Muscle of leg (tissue), 16 donors: Measurements from ENCODE around the gene FAM89B. TPM values are rescaled to one million over a fixed set of nuclear protein-coding genes. Genes with fewer than 3 reads are reported as not detected.
A peak's percentile ranks its signal among the peaks of the same experiment; 100 is the strongest.
"Not testable (repeated sequence)": the region's sequence is repeated elsewhere in the genome, so short reads cannot be mapped to it uniquely, and the experiment has no call there.

Experiments used
- DNase-seq: peaks from one replicate; pipeline ENCODE4 v3.0.0; 2013
- H3K27ac ChIP-seq: one replicate; pipeline ENCODE4 v1.5.1; 2013; ENCODE audit warnings: mild to moderate bottlenecking, low read length, control low read depth
- H3K27me3 ChIP-seq: one replicate; pipeline ENCODE4 v1.6.1; 2013; ENCODE audit warnings: low read length; ENCODE audit not compliant: control insufficient read depth, insufficient read depth
- H3K36me3 ChIP-seq: one replicate; pipeline ENCODE4 v1.6.1; 2013; ENCODE audit warnings: low read length; ENCODE audit not compliant: control insufficient read depth, insufficient read depth
- H3K4me1 ChIP-seq: one replicate; pipeline ENCODE4 v1.6.1; 2013; ENCODE audit warnings: low read length; ENCODE audit not compliant: control insufficient read depth, insufficient read depth
- H3K4me3 ChIP-seq: one replicate; pipeline ENCODE4 v1.5.1; 2013; ENCODE audit warnings: low read length, control low read depth
- H3K9me3 ChIP-seq: replicated peaks from 2 replicates; pipeline ENCODE4 v1.6.1; 2013; ENCODE audit warnings: low read depth, low read length; ENCODE audit not compliant: control insufficient read depth
- WGBS: methylation state at CpG from one replicate; pipeline ENCODE4 v1.1.5; 2013; ENCODE audit warnings: missing lambda C conversion rate; ENCODE audit not compliant: insufficient coverage; 5-methylcytosine and 5-hydroxymethylcytosine counted together
- long read RNA-seq, 11 donors: transcript quantifications; one replicate each; lab custom pipeline, GENCODE V29; 2026
- polyA plus RNA-seq, 8 donors: library from polyadenylated mRNA; unstranded; fragments of 120-200 nt; gene quantifications; one replicate each; pipeline versions ENCODE4 v1.2.1 to v1.2.3, GENCODE V29; 2013; ENCODE audit warnings: inconsistent platforms in 1 of 8, low replicate concordance in 1 of 8; ENCODE audit not compliant: insufficient read length in 8 of 8, insufficient read depth in 1 of 8
- total RNA-seq: library from RNA; stranded (reverse); fragments of 120-200 nt; gene quantifications from one replicate; pipeline ENCODE4 v1.2.4, GENCODE V29; 2013

Gene FAM89B
- total RNA-seq: 46.1 TPM
- polyA plus RNA-seq: 10 to 100 TPM; 32.5 to 53.2 (median 41.7) TPM
- long read RNA-seq, donor 1, transcript FAM89B-203 (2 exons, 1,263 nt): major isoform, 13 of 26 reads
- long read RNA-seq, donor 1, transcript FAM89B-202 (2 exons, 1,337 nt): minor isoform, 12 of 26 reads
- long read RNA-seq, donor 1, partial matches to known transcripts: 0 of 26 reads
- long read RNA-seq, donor 1, other reads (novel, unspliced or antisense): 0 of 26 reads
- long read RNA-seq, donor 2, partial matches to known transcripts: 0 of 6 reads
- long read RNA-seq, donor 2, other reads (novel, unspliced or antisense): 0 of 6 reads
- long read RNA-seq, donor 3, transcript FAM89B-203 (2 exons, 1,263 nt): major isoform, 18 of 37 reads
- long read RNA-seq, donor 3, transcript FAM89B-202 (2 exons, 1,337 nt): major isoform, 18 of 37 reads
- long read RNA-seq, donor 3, partial matches to known transcripts: 0 of 37 reads
- long read RNA-seq, donor 3, other reads (novel, unspliced or antisense): 0 of 37 reads
- long read RNA-seq, donor 4, transcript FAM89B-202 (2 exons, 1,337 nt): minor isoform, 8 of 36 reads
- long read RNA-seq, donor 4, transcript FAM89B-203 (2 exons, 1,263 nt): major isoform, 16 of 36 reads
- long read RNA-seq, donor 4, partial matches to known transcripts: 11 of 36 reads
- long read RNA-seq, donor 4, other reads (novel, unspliced or antisense): 0 of 36 reads
- long read RNA-seq, donor 5, transcript FAM89B-201 (2 exons, 1,409 nt): minor isoform, 9 of 84 reads
- long read RNA-seq, donor 5, transcript FAM89B-203 (2 exons, 1,263 nt): major isoform, 45 of 84 reads
- long read RNA-seq, donor 5, transcript FAM89B-202 (2 exons, 1,337 nt): minor isoform, 30 of 84 reads
- long read RNA-seq, donor 5, partial matches to known transcripts: 0 of 84 reads
- long read RNA-seq, donor 5, other reads (novel, unspliced or antisense): 0 of 84 reads
- long read RNA-seq, donor 6, transcript FAM89B-201 (2 exons, 1,409 nt): minor isoform, 7 of 100 reads
- long read RNA-seq, donor 6, transcript FAM89B-203 (2 exons, 1,263 nt): major isoform, 50 of 100 reads
- long read RNA-seq, donor 6, transcript FAM89B-202 (2 exons, 1,337 nt): minor isoform, 27 of 100 reads
- long read RNA-seq, donor 6, partial matches to known transcripts: 16 of 100 reads
- long read RNA-seq, donor 6, other reads (novel, unspliced or antisense): 0 of 100 reads
- long read RNA-seq, donor 7, transcript FAM89B-202 (2 exons, 1,337 nt): minor isoform, 18 of 80 reads
- long read RNA-seq, donor 7, transcript FAM89B-203 (2 exons, 1,263 nt): major isoform, 36 of 80 reads
- long read RNA-seq, donor 7, partial matches to known transcripts: 22 of 80 reads
- long read RNA-seq, donor 7, other reads (novel, unspliced or antisense): 0 of 80 reads
- long read RNA-seq, donor 8, transcript FAM89B-202 (2 exons, 1,337 nt): minor isoform, 10 of 36 reads
- long read RNA-seq, donor 8, transcript FAM89B-203 (2 exons, 1,263 nt): major isoform, 18 of 36 reads
- long read RNA-seq, donor 8, partial matches to known transcripts: 6 of 36 reads
- long read RNA-seq, donor 8, other reads (novel, unspliced or antisense): 0 of 36 reads
- long read RNA-seq, donor 9, transcript FAM89B-203 (2 exons, 1,263 nt): major isoform, 19 of 29 reads
- long read RNA-seq, donor 9, transcript FAM89B-202 (2 exons, 1,337 nt): minor isoform, 8 of 29 reads
- long read RNA-seq, donor 9, partial matches to known transcripts: 0 of 29 reads
- long read RNA-seq, donor 9, other reads (novel, unspliced or antisense): 0 of 29 reads
- long read RNA-seq, donor 10, transcript FAM89B-201 (2 exons, 1,409 nt): minor isoform, 9 of 76 reads
- long read RNA-seq, donor 10, transcript FAM89B-202 (2 exons, 1,337 nt): minor isoform, 17 of 76 reads
- long read RNA-seq, donor 10, transcript FAM89B-203 (2 exons, 1,263 nt): major isoform, 32 of 76 reads
- long read RNA-seq, donor 10, partial matches to known transcripts: 18 of 76 reads
- long read RNA-seq, donor 10, other reads (novel, unspliced or antisense): 0 of 76 reads
- long read RNA-seq, donor 11, transcript FAM89B-202 (2 exons, 1,337 nt): major isoform, 20 of 48 reads
- long read RNA-seq, donor 11, transcript FAM89B-201 (2 exons, 1,409 nt): minor isoform, 8 of 48 reads
- long read RNA-seq, donor 11, transcript FAM89B-203 (2 exons, 1,263 nt): major isoform, 20 of 48 reads
- long read RNA-seq, donor 11, partial matches to known transcripts: 0 of 48 reads
- long read RNA-seq, donor 11, other reads (novel, unspliced or antisense): 0 of 48 reads

DNA sequence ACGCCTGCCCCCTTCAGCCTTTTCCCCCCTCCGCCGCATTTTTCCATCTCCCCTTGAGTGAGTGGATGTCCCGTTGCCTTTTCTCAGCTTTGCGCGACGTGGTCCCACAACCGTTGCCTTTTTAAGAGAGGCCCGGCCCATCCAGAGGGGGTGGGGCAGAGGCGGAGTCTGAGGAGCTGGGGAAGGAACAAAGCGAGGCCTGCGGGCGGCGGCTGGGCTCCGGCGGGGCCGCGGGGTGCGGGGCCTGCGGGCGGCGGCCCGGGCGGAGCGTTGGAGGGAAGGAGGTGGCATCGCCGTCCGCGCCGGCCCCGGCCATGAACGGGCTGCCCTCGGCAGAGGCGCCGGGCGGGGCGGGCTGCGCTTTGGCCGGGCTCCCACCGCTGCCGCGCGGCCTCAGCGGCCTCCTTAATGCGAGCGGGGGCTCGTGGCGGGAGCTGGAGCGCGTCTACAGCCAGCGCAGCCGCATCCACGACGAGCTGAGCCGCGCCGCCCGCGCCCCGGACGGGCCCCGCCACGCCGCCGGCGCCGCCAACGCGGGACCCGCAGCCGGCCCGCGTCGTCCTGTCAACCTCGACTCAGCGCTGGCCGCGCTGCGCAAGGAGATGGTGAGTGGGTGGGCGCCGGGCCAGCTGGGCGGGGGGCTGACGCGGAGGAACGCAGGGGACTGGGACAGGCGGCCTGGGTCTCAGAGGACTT is at the start of gene FAM89B:
Gene FAM89B (plus strand): TSS at position 183 of the 696 bp plus-strand sequence. CDS start 132 bp downstream, at position 315.
- Histone ChIP-seq H3K4me3 (peak within 1 kb of the TSS; percentile 99), H3K27me3 (no peaks in the 10 kb centered on the region), H3K9me3 (no peaks in the 10 kb centered on the region), H3K27ac (peak within 1 kb of the TSS; percentile 89), H3K36me3 (peaks cover 26% of the 10 kb centered on the region), H3K4me1 (peaks cover 67% of the 10 kb centered on the region)
- under 1% methylated on average over 70 of the region's 86 CpGs for WGBS
- DNase-seq: peak; percentile 98

DNA sequence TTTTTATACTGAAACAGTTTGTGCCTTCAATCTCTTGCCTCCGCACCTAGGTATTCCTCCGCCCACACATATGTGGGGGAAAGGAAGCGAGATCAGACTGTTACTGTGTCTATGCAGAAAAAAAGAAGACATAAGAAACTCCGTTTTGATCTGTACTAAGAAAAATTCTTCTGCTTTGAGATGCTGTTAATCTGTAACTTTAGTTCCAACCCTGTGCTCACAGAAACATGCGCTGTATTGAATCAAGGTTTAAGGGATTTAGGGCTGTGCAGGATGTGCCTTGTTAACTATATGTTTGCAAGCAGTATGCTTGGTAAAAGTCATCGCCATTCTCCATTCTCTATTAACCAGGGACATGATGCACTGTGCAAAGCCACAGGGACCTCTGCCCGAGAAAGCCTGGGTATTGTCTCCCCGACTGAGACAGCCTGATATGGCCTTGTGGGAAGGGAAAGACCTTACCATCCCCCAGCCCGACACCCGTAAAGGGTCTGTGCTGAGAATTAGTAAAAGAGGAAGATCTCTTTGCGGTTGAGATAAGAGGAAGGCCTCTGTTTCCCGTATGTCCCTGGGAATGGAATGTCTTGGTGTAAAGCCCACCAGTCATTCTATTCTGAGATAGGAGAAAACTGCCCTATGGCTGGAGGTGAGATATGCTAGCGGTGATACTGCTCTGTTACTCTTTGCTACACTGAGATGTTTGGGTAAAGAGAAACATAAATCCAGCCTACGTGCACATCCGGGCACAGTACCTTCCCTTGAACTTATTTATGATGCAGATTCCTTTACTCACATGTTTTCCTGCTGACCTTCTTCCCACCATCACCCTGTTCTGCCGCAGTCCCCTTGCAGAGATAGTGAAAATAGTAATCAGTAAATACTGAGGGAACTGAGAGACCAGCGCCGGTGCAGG is 49.4 kb upstream of the FAM89B start:
- not testable (repeated sequence) for H3K9me3 ChIP-seq, H3K27me3 ChIP-seq, DNase-seq, H3K4me3 ChIP-seq, H3K27ac ChIP-seq
- H3K4me1 ChIP-seq: peaks cover 21% of the 10 kb centered on the region
- H3K36me3 ChIP-seq: peaks cover 21% of the 10 kb centered on the region
- no CpG with 5 or more reads among the region's 18 CpGs for WGBS

- not testable (repeated sequence) for H3K4me3 ChIP-seq, DNase-seq, H3K9me3 ChIP-seq, H3K27ac ChIP-seq, H3K27me3 ChIP-seq
- H3K36me3 ChIP-seq: peaks cover 27% of the 10 kb centered on the region
- H3K4me1 ChIP-seq: peaks cover 21% of the 10 kb centered on the region
- WGBS: 83% methylated on average over 5 of the region's 7 CpGs
These were observed 48.7 kb upstream of the FAM89B start for GRCh38 chr11:65523631-65523968.

DNA sequence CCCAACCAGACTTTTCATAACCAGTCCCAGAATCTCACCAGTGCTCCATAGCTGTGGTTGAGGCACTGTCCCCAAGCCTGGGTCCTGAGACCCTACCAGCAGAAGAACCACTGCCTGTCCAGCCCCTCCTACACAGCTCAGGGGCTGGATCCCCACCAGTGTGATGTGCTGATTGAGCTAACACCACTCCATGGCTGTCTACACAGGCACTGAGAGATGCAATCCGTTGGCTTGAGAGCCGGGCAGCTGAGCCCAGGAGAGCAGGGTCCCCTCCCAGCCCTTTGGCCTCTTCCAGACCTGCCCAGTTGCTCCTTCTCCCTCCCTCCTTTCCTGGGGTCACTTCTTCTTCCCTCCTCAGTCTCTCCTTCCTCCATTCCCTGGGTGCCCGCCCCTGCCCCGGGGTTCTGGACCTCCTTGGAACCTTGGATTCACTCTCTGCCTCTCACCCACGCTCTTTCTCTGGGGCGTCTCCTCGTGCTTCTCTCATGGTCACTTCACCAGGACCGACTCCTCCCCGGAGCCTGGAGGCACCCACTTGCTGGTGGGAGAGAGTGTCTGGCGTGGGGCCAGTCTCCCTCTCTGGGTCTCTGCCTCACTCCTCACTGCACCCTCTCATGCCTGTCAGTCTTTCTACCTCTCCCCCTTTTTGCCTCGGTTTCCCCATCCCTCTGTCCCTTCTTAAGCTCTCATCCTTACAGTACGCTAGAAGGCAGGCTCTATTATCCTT is 48.2 kb upstream of the FAM89B start:
- peak; percentile 60 for DNase-seq
- WGBS: 34% methylated on average over 8 of the region's 12 CpGs
- peak overlapping the region; percentile 22 for H3K4me3 ChIP-seq
- no peaks in the 10 kb centered on the region for H3K27me3 ChIP-seq
- H3K9me3 ChIP-seq: no peaks in the 10 kb centered on the region
- H3K36me3 ChIP-seq: peaks cover 33% of the 10 kb centered on the region
- peaks cover 21% of the 10 kb centered on the region for H3K4me1 ChIP-seq
- H3K27ac ChIP-seq: peak overlapping the region; percentile 42

DNA sequence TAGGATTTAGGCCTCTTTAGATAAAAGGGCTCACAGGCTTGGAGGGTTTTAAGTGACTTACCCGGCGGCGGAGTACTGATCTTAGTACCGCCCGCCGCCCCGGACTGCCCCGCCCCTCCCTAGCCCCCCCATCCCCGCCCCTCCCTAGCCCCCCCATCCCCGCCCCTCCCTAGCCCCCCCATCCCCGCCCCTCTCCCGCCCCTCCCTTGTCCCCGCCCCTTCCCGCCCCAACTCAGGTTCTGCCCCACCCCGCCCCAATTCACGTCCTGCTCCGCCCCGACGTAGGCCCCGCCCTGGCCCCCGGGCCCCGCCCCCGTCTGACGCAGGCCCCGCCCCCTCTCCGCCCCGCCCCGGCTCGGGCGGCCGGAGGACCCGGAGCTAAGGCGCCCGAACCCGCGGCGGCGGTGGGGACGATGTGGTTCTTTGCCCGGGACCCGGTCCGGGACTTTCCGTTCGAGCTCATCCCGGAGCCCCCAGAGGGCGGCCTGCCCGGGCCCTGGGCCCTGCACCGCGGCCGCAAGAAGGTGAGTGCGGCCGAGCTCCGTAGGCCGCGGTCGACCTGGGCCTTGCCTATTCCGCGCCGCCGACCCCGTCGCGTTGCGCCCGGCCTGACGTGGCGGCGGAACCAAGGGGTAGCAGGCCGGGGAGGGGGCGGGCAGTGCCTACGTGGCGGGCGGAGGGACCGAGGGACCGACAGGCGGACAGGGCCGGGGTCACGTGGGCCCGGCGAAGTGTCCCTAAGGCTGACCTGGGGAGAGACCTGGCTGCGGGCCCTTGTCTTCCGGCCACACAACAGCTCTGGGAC is 47.4 kb upstream of the FAM89B start, which contains the start of gene SCYL1:
Gene SCYL1 (plus strand): TSS at position 343 of the 805 bp plus-strand sequence. CDS start 71 bp downstream, at position 414.
- peak within 1 kb of the TSS; percentile 87 for H3K4me3 ChIP-seq
- H3K27ac ChIP-seq: peak within 1 kb of the TSS; percentile 67
- no peaks in the 10 kb centered on the region for H3K9me3 ChIP-seq
- peak; percentile 89 for DNase-seq
- H3K27me3 ChIP-seq: no peaks in the 10 kb centered on the region
- H3K4me1 ChIP-seq: peaks cover 21% of the 10 kb centered on the region
- under 1% methylated on average over 57 of the region's 82 CpGs for WGBS
- peaks cover 41% of the 10 kb centered on the region for H3K36me3 ChIP-seq

DNA sequence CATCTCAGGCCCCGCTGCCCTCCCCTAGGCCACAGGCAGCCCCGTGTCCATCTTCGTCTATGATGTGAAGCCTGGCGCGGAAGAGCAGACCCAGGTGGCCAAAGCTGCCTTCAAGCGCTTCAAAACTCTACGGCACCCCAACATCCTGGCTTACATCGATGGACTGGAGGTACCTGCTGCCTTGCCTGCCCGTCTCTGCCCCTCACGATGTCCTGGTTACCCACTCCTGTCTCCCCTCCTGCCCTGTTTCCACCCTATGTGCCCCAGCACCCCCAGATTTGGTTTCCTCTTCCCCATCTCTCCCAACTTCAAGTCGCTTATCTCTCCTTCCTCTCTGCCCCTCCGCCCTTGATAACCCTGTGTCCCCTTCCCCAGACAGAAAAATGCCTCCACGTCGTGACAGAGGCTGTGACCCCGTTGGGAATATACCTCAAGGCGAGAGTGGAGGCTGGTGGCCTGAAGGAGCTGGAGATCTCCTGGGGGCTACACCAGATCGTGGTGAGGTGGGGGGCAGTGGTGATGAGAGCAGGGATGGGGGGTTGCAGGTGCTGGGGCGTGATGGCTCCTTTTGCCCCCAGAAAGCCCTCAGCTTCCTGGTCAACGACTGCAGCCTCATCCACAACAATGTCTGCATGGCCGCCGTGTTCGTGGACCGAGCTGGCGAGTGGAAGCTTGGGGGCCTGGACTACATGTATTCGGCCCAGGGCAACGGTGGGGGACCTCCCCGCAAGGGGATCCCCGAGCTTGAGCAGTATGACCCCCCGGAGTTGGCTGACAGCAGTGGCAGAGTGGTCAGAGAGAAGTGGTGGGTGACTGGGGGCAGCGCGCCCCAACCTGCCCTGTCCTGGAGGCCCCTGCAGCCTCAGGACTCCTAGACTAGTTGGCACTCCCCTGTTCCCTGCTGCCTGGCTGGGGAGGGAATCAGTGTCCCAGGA is 46.5 kb upstream of the FAM89B start:
- 49% methylated on average over 22 of the region's 31 CpGs for WGBS
- DNase-seq: no peak
- H3K27ac ChIP-seq: peak overlapping the region; percentile 67

More for the DNA sequence above, 46.5 kb upstream of the FAM89B start:
- Histone ChIP-seq H3K9me3 (no peaks in the 10 kb centered on the region), H3K27me3 (no peaks in the 10 kb centered on the region), H3K36me3 (peaks cover 49% of the 10 kb centered on the region), H3K4me1 (peaks cover 21% of the 10 kb centered on the region), H3K4me3 (peak overlapping the region; percentile 87)
